Measurements from ENCODE around the gene LMBR1.
A peak's percentile ranks its signal among the peaks of the same experiment; 100 is the strongest.
"Not testable (repeated sequence)": the region's sequence is repeated elsewhere in the genome, so short reads cannot be mapped to it uniquely, and the experiment has no call there.

The LMBR1 gene

GRCh38 chr7:156903232-156903909, 10.4 kb upstream of the LMBR1 start:
- DNase-seq = no peak

- DNase-seq = not testable (repeated sequence)
These were observed 7.1 kb upstream of the LMBR1 start for GRCh38 chr7:156900093-156900492.

GRCh38 chr7:156898938-156899337, 6.0 kb upstream of the LMBR1 start:
- no peak for DNase-seq

DNA sequence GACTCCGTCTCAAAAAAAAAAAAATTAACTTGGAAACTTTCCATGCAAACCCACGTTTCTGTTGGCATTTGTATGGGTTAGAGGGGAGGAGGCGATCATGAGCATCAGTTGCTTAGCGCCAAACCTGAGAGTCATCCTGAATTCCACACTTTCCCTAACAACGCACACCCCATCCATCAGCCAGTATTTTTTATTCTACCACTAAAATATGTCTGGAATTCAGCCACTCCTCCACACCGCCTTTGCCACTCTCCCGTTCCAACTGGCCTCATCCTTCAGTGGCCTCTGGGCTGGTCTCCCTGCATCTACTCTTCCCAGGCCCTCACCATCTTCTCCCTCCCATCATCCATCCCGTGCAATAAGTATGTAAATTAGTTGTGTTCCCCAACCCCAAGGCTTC, 4.7 kb upstream of the LMBR1 start:
- DNase-seq = no peak

DNA sequence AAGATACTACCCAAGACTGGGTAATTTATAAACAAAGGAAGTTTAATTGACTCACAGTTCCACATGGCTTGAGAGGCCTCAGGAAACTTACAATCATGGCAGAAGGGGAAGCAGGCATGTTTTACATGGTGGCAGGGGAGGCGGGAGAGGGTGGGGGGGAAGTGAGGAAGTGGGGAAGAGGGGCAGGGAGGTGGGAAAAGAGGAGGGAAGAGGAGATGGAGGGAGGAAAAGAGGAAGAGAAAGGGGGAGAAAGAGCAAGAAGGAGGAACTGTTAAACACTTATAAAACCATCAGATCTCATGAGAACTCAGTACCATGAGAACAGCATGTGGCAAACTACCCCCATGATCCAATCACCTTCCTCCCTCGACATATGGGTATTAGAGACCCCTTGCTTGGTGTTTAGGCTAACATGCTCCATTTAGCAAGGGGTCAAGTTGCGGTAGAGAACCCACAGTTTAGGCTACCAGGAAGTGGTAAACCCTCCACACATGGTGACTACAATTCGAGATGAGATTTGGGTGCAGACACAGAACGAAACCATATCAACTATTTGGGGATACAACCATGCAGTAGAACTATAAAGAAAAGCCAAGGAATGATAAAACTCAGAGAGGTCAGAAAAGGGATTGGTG, 3.5 kb upstream of the LMBR1 start:
- no peak for DNase-seq

DNA sequence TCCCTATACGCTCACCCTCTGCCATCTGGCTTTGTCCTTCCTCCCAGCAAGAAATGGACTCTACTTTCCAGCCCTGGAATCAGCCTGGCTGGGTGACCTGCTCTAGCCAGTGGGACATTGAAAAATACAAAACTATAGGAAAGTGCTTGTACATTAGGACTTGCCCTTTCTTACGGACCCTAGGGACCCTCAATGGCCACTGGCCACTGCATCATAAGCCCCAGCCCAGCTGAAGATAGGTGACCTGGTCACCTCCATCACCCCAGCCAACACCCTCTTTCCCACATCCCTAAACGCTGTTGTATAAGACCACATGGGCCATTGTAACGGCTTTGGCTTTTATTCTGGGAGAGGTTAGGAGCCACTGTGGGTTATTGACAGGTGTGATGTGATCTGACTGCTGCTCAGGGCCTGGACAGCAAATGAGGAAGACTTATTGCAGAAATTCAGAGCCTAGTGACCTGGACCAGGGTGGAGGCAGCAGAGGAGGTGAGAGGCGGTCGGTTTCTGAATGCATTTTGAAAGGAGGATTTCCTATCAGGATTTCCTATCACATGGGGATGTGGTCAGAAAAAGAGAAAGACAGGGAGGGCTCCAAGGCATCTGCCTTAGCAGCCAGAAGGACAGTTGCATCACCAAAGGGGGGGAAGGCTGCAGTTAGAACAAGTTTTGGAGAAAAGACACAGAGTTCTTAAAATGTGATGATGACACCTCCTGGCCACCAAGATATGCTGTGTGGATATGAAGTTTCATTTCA, 2.2 kb upstream of the LMBR1 start:
- no peak for DNase-seq

DNA sequence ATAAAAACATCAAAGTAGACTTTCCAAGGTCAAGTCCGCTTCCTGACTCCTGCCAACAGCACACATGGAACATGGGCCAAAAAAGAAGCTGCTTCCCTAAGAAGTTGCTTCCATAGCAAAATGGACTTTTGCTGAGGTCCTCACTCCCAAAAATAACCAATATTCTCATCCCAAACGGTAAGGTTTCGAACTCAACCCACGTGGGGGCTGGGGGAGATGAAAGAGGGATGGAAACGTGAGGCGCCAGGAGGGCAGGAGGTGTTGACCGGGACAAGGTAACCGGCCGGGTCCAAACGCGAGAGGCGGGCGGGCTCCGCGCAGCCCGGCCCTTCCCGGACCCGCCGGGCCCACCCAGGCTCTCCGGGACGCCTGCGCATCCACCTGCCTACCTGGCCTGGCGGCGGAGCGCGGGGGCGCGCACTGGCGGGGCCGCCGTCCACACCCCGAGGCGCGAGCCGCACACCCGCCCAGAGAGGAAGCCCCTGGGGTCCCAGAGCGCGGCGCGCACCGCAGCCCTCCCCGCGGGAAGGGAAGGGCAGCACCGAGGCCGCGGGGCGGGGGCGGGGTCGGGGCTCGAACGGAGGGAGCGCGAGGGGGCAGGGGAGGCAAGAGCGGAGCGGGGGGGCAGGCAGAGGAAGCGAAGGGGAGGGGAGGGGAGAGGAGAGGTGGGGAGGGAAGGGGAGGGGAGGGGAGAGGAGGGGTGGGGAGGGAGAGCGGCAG, 742 bp downstream of the LMBR1 start:
- DNase-seq = peak; percentile 79

DNA sequence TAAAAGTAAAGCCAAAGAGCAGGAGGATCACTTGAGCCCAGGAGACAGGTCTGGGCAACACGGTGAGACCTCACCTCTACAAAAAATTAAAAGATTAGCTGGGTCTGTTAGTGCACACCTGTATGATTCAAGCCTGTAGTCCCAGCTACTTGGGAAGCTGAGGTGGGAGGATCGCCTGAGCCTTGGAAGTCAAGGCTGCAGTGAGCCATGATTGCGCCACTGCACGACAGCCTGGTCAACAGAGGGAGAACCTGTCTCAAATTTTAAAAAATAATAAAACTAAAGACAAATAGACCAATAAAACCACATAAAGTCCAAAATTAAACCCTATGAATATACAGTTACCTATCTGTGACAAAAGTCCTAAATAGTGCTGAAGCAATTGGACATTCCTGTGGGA, 3.2 kb downstream of the LMBR1 start:
- DNase-seq = no peak

DNA sequence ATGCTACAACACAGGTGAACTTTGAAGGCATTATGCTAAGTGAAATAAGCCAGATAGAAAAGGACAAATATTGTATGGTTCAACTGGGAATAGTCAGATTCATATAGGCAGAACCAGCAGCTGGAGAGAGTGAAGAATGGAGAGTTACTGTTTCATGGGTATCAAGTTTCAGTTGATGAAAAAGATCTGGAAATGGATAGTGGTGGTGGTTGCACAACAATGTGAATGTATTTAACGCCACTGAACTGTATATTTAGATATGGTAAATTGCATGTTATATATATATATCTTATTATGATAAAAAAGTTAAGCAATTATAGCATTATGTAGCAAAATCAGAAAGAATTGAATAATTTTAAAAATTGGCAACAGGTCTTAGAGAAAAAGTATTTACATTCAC, 3.9 kb downstream of the LMBR1 start:
- no peak for DNase-seq

DNA sequence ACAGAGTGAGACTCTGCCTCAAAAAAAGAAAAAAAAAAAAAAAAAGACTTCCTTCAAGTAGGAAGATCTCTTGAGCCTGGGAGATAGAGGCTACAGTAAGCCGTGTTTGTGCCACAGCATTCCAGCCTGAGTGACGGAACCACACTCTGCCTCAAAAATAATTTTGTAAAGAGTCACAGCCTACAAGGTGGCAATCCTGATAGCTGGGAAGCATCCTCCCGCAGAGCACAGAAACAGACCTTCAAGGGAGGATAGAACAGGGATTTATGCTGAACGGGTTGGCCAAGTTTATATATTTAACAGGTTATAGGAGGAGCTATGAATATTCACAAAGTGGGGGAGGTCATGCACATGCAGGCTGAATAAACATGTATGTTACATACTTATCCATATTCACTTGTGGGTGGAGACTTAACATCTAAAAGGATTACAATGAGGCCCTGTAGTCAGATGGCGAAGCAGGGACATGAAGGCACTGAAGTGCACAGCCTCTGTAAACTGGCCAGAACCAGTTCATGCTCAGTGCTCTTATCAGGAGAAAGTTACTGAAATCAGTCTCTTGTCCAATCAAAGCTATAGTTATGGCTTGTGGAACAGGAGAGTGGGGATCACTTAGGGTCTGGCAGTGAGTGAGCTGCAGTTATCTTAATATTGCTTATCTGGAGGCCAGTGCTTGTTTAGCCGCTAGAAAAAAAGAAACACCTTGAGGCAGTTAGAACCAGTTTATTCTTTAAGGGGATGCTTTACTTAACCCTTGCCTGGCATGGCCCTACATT, 6.8 kb downstream of the LMBR1 start:
- peak; percentile 12 for DNase-seq

DNA sequence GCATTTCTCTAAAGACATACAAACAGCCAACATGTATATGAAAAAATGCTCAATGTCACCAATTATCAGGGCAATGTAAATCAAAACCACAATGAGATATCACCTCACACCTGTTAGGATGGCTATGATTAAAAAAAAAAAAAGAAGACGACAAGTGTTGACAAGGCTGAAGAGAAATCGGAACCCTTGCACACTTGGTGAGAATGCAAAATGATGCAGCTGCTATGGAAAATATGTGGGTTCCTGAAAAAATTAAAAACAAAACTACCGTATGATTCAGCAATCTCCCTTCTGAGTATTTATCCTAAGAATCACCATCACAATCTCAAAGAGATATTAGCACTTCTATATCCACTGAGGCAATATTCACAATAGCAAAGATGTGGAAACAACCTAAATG, 11.3 kb downstream of the LMBR1 start:
- DNase-seq = no peak

DNA sequence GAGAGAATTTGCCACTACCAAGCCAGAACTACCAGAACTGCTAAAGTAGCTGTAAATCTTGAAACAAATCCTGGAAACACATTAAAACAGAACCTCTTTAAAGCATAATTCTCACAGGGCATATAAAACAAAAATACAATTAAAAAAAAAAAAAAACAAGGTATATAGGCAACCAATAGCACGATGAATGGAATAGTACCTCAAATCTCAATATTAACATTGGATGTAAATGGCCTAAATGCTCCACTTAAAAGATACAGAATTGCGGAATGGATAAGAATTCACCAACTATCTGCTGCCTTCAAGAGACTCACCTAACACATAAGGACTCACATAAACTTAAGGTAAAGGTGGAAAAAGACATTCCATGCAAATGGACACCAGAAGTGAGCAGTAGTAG, 17.2 kb downstream of the LMBR1 start:
- no peak for DNase-seq

GRCh38 chr7:156868363-156868762, 24.6 kb downstream of the LMBR1 start:
- not testable (repeated sequence) for DNase-seq

- no peak for DNase-seq
These were observed 27.5 kb downstream of the LMBR1 start for GRCh38 chr7:156865493-156865892.

GRCh38 chr7:156862022-156862421, 31.0 kb downstream of the LMBR1 start:
- DNase-seq = not testable (repeated sequence)

GRCh38 chr7:156861212-156861611, 31.8 kb downstream of the LMBR1 start:
- no peak for DNase-seq

GRCh38 chr7:156860099-156860498, 32.9 kb downstream of the LMBR1 start:
- not testable (repeated sequence) for DNase-seq

- no peak for DNase-seq
These were observed 34.5 kb downstream of the LMBR1 start for GRCh38 chr7:156858523-156858922.

GRCh38 chr7:156857757-156858156, 35.2 kb downstream of the LMBR1 start:
- DNase-seq = no peak

- no peak for DNase-seq
These were observed 38.3 kb downstream of the LMBR1 start for GRCh38 chr7:156854654-156855053.

DNA sequence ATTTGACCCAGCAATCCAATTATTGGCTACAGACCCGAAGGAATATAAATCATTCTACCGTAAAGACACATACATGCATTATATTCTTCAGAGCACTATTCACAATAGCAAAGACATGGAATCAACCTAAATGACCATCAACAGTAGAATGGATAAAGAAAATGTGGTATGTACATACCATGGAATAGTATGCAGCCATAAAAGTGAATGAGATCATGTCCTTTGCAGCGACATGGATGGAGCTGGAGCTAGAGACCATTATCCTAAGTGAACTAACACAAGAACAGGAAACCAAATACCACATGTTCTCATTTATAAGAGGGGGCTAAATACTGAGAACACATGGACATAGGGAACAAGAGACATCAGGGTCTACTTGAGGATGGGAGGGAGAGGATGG, 44.0 kb downstream of the LMBR1 start:
- no peak for DNase-seq

GRCh38 chr7:156845379-156846101, 47.4 kb downstream of the LMBR1 start:
- DNase-seq = no peak

Data from NCI-H82 (cell line).